Gastroesophageal sphincter (tissue), 3 donors: ENCODE results near the gene CEP170.
"Not testable (repeated sequence)": the region's sequence is repeated elsewhere in the genome, so short reads cannot be mapped to it uniquely, and the experiment has no call there.

Source experiments
- POLR2A ChIP-seq, 2 donors: fragments of 450-650 bp; IDR thresholded peaks; one replicate each; pipeline ENCODE4 v1.6.1; 2017; ENCODE audit warnings: antibody characterized with exemption in 2 of 2, mild to moderate bottlenecking in 2 of 2, moderate library complexity in 1 of 2
- TF ChIP-seq, protein P1 (sequence below), 4 experiments: fragments of 200-600 bp in 2 of 4; fragments of 450-650 bp in 2 of 4; sonication (generic) in 1 of 4; IDR thresholded peaks; one replicate each; pipeline ENCODE4 v1.5.1; 2017 to 2019; ENCODE audit warnings: antibody characterized with exemption in 4 of 4, mild to moderate bottlenecking in 2 of 4, moderate library complexity in 2 of 4

DNA sequence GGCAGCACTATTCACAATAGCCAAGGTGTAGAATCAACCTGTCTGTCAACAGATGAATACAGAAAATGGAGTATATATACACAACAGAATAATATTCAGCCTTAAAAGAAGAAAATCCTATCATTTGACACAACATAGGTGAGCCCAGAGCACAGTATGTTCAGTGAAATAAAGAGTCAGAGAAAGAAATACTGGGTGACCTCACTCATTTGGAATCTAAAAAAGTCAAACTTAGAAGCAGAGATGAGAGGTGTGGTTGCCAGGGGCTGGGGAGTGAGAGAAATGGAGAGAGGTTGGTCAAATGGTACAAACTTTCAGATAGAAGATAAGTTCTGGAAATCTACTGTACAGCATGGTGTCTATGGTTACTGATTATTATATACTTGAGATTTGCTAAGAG is 150.0 kb downstream of the CEP170 start:
- TF ChIP-seq, protein P1, sequence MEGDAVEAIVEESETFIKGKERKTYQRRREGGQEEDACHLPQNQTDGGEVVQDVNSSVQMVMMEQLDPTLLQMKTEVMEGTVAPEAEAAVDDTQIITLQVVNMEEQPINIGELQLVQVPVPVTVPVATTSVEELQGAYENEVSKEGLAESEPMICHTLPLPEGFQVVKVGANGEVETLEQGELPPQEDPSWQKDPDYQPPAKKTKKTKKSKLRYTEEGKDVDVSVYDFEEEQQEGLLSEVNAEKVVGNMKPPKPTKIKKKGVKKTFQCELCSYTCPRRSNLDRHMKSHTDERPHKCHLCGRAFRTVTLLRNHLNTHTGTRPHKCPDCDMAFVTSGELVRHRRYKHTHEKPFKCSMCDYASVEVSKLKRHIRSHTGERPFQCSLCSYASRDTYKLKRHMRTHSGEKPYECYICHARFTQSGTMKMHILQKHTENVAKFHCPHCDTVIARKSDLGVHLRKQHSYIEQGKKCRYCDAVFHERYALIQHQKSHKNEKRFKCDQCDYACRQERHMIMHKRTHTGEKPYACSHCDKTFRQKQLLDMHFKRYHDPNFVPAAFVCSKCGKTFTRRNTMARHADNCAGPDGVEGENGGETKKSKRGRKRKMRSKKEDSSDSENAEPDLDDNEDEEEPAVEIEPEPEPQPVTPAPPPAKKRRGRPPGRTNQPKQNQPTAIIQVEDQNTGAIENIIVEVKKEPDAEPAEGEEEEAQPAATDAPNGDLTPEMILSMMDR (IDR thresholded peaks at IDR 0.05) = not testable (repeated sequence)
- TF ChIP-seq POLR2A (IDR thresholded peaks at IDR 0.05) = not testable (repeated sequence)
